NCI-H128 (cell line): ENCODE results near the gene ZNF169.
"Not testable (repeated sequence)": the region's sequence is repeated elsewhere in the genome, so short reads cannot be mapped to it uniquely, and the experiment has no call there.

ENCODE experiments used
- DNase-seq: peaks from one replicate; lab custom pipeline; 2025; ENCODE audit not compliant: unreplicated experiment; lab: John Stamatoyannopoulos, UW

Gene ZNF169

DNA sequence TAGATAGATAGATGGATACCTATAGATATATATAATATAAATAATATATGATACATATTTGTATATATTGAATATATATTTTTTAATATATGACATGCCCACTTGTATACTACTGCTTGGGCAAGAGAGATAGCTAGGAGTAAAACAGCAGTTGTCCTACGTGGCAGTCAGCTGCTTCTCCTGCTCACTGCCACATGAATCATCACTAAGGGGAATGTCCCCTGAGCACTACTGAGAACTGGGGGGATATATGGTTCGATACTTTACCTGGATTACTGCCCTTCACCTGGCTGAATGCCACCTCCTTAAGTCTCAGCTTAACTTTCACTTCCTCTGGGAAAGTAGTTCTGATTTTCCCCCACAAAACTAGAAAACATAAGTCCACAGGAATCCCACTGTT is 82.6 kb downstream of the ZNF169 start:
- DNase-seq = not testable (repeated sequence)

DNA sequence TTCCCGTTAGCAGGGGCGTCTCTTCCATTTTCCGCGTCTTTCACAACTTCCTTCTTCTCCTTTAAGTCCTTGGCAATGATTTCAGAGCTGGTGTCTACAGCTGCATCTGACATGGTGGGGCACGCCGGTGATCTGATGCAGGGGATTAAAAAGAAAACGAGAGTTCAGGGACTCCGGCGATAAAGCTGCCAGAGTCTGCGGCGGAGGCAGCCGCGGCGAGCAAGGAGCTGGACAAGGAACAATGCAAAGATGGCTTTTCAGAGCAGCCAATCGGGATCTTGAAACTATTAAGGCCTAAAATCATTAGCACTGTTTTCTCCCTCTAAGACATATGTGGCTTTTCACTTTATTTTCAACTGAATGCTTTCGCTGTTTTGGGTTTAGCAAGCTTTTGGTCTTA is 88.4 kb downstream of the ZNF169 start:
- not testable (repeated sequence) for DNase-seq

DNA sequence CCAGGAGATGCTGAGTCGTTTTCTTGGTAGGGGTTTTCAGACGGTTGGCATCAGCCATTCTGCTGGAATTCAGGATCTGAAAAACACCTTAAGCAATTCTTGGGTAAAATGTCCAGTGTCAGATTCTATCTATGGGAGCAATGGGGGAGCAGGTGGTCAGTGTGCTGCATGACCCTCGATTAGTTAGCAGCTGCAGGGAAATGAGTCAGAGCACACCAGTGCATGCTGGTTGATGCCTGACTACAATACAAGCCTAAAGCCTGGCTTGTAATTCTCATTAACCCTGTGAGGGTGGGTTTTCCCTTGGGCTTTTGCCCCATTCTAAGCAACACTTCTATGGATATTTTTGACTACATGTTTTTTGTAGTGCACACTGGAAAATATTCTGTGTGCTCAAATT is 89.7 kb downstream of the ZNF169 start:
- not testable (repeated sequence) for DNase-seq
